ENCODE measurements around the gene S100A3. TPM values are rescaled to one million over a fixed set of nuclear protein-coding genes. Genes with fewer than 3 reads are reported as not detected.

The S100A3 gene
- total and polyA plus RNA-seq, 7 donors = 0.34 to 6.6 (median 1.1) TPM

DNA sequence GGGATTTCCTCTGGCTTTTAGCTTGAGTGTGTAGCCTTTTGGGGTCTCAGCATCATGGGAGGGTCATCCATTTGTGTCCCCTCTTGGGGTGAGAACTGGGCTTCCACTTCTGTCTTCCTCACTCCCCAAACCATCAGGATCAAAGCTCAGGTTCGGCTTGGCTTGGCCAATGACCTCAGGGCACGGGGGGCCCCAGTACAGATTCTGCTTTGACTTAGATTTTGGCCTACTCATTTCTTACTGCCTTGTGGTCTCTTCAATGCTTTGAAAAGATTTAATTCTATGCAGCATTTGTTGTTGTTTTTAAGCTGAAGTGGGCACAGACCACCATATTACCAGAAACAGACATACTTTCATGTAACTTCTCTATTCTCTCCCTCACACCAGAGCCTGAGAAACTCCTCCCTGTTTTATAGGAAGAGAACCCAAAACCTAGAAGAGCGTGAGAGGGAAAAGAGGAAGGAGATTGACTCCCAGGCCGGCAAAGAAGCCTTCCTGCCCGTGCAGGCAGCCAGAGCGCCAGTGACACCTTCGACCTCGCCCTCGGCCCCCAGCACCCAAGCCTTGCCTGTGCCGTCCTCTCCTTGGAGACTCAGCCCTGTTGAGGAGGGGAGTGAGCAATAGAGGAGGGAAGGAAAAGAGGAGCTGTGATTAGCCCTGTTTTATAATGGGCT, 1.9 kb upstream of the S100A3 start:
- intact Hi-C loops (cut with DNase I) = no loop called here
- H3K4me1 ChIP-seq = peaks cover 8% of the 10 kb centered on the region
- H3K9me3 ChIP-seq = no peaks in the 10 kb centered on the region
- peak in 1 of 2 donors; percentile 46 for DNase-seq
- H3K4me3 ChIP-seq = no peak overlapping the region
- 89 to 94% (median 90%) methylated on average over 10 of the region's 10 CpGs for WGBS, 3 donors
- no peak for ATAC-seq
- no peaks in the 10 kb centered on the region for H3K36me3 ChIP-seq (ENCODE audit: insufficient read depth in 1 of 2, low read depth in 1 of 2)
- H3K27ac ChIP-seq = no peak overlapping the region
- H3K27me3 ChIP-seq (ENCODE audit: insufficient read depth in 3 of 3, low read length in 2 of 3) = no peaks in the 10 kb centered on the region
- TF ChIP-seq, protein P1, sequence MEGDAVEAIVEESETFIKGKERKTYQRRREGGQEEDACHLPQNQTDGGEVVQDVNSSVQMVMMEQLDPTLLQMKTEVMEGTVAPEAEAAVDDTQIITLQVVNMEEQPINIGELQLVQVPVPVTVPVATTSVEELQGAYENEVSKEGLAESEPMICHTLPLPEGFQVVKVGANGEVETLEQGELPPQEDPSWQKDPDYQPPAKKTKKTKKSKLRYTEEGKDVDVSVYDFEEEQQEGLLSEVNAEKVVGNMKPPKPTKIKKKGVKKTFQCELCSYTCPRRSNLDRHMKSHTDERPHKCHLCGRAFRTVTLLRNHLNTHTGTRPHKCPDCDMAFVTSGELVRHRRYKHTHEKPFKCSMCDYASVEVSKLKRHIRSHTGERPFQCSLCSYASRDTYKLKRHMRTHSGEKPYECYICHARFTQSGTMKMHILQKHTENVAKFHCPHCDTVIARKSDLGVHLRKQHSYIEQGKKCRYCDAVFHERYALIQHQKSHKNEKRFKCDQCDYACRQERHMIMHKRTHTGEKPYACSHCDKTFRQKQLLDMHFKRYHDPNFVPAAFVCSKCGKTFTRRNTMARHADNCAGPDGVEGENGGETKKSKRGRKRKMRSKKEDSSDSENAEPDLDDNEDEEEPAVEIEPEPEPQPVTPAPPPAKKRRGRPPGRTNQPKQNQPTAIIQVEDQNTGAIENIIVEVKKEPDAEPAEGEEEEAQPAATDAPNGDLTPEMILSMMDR (IDR thresholded peaks at IDR 0.05) = no peak

GRCh38 chr1:153550398-153550758, 1.3 kb upstream of the S100A3 start:
- DNase-seq = no peak
- TF ChIP-seq, protein P1 (IDR thresholded peaks at IDR 0.05) = no peak

DNA sequence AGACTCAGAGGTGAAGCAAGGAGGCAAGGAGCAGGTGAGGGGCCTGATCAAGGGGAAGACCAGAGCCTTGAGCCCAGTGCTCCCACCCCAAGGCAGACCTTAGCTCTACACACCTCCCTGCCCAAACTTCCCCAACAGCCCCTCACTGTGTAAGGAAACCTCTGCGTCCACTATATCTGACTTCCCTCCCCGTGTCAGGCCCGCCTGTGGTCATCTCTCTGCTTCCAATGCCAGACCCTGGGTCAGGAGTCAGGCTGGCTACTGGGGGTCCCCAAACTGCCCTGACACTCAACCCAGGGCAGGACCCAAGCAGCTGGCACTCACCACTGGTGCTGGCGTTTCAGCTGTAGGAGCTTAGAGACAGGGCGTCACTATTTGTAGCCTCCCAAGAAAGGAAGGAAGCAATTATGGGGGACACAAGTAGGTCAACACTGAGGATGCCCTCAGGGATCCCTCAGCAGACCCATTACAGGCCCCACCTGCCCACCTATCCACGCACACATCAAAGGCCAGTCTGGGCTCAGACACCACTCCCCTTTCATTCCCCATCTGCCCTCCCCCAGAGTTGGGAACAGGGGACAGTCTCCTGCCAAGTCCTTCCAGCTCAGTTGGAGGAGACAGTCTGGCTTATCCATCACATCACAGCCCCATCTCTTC, 811 bp upstream of the S100A3 start:
- DNase-seq = peak in 1 of 2 donors; percentile 46
- H3K27ac ChIP-seq = peak overlapping the region; percentile 39
- intact Hi-C loops (cut with DNase I) = no loop called here
- no peaks in the 10 kb centered on the region for H3K27me3 ChIP-seq (ENCODE audit: insufficient read depth in 3 of 3, low read length in 2 of 3)
- no peak for ATAC-seq
- 62 to 69% (median 64%) methylated on average over 6 of the region's 6 CpGs for WGBS, 3 donors
- no peak overlapping the region for H3K4me3 ChIP-seq
- peaks cover 14% of the 10 kb centered on the region for H3K4me1 ChIP-seq
- H3K36me3 ChIP-seq (ENCODE audit: insufficient read depth in 1 of 2, low read depth in 1 of 2) = no peaks in the 10 kb centered on the region
- TF ChIP-seq, protein P1 (IDR thresholded peaks at IDR 0.05) = no peak
- H3K9me3 ChIP-seq = no peaks in the 10 kb centered on the region

More at GRCh38 chr1:153550398-153550758, 1.3 kb upstream of the S100A3 start:
- no peak for ATAC-seq
- intact Hi-C loops (cut with DNase I) = no loop called here
- Histone ChIP-seq H3K9me3 (no peaks in the 10 kb centered on the region), H3K27me3 (ENCODE audit: insufficient read depth in 3 of 3, low read length in 2 of 3) (no peaks in the 10 kb centered on the region), H3K36me3 (ENCODE audit: insufficient read depth in 1 of 2, low read depth in 1 of 2) (no peaks in the 10 kb centered on the region), H3K4me1 (peaks cover 9% of the 10 kb centered on the region), H3K27ac (no peak overlapping the region), H3K4me3 (no peak overlapping the region)
- WGBS, 3 donors = 66 to 80% (median 76%) methylated on average over 4 of the region's 4 CpGs

DNA sequence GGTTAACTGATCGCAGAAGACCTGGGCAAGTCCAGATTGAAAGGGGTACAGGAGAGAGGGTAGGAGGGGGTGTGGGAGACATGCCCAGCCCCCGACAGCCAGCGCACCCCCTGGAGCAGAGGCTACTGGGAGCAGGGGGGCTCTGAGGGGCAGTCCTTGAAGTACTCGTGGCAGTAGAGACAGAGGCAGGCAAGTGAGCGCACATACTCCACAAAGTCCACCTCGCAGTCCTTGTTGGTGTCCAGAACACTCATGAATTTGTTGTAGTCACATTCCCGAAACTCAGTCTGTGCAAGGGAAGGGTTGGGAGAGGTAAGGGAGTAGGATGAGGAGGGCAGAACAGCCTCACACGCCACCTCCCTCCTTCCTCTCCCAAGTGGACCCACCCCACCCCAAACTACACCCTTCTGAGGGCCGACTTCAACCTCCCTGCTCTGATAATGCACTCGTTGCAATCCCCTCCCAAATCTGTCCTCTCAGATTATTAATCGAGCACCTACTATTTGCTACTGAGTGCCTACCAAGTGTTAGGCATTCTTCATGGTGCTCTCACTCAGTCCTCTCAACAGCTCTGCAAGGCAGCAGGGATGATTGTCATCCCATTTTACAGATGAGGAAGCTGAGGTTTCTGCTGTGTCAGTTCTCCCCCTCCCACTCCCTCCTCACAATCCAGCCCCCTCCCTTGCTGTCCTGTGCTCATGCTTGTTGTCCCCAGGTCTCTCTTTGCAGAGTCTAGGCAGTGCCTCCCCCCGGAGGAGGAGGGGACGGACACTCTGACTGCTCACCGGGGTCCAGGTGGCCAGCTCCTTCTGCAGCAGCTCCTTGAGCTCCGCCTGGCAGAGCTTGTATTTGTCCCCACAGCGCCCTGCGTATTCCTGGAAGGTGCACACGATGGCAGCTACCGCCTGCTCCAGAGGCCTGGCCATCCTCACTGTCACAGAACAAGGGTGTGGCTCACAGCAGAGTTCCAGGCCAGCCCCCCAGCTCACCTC, 1.2 kb downstream of the S100A3 start:
- intact Hi-C loops (cut with DNase I) = no loop called here
- H3K27me3 ChIP-seq (ENCODE audit: insufficient read depth in 3 of 3, low read length in 2 of 3) = no peaks in the 10 kb centered on the region
- WGBS, 3 donors = 79 to 89% (median 85%) methylated on average over 19 of the region's 19 CpGs
- H3K36me3 ChIP-seq (ENCODE audit: insufficient read depth in 1 of 2, low read depth in 1 of 2) = no peaks in the 10 kb centered on the region
- DNase-seq = peak in 1 of 2 donors; percentile 43
- ATAC-seq = no peak
- no peaks in the 10 kb centered on the region for H3K9me3 ChIP-seq
- no peak overlapping the region for H3K27ac ChIP-seq
- TF ChIP-seq, protein P1 (IDR thresholded peaks at IDR 0.05) = no peak
- H3K4me3 ChIP-seq = no peak overlapping the region
- peaks cover 17% of the 10 kb centered on the region for H3K4me1 ChIP-seq

Data from psoas muscle (tissue), 8 donors.